IMR-90 (cell line): ENCODE data around the gene ASMTL. TPM values are rescaled to one million over a fixed set of nuclear protein-coding genes. Genes with fewer than 3 reads are reported as not detected.

Experiments used
- ATAC-seq: fragments of 200-7000 bp; cut with Tn5 transposase; 2 replicates; pipeline ENCODE4 v1.9.1; 2020; ENCODE audit warnings: low read depth, mild to moderate bottlenecking, moderate library complexity
- BruUV-seq: library from RNA; stranded (reverse); fragments of 400-500 nt; replicated peaks from 2 replicates; lab custom pipeline; 2021; lab: Mats Ljungman, UMichigan
- CTCF ChIA-PET: fragments of 300-600 bp; formaldehyde crosslinking; extraction: SDS; loops from one replicate; lab custom pipeline; 2021; ENCODE audit warnings: antibody characterized with exemption; lab: Yijun Ruan, JAX
- POLR2A ChIA-PET: fragments of 300-600 bp; sonication (Branson Sonifier 250); formaldehyde crosslinking; loops from one replicate; lab custom pipeline; 2022; ENCODE audit warnings: antibody characterized with exemption; ENCODE audit not compliant: unreplicated experiment; lab: Charles Lee
- DNase-seq: peaks from one replicate; pipeline ENCODE4 v3.0.0; 2013
- H2AFZ ChIP-seq: replicated peaks from 2 replicates; pipeline ENCODE3; 2013; ENCODE audit warnings: low read length, mild to moderate bottlenecking; ENCODE audit not compliant: poor library complexity
- H2AK5ac ChIP-seq: 2 replicates; pipeline ENCODE4 v1.6.1; 2013; ENCODE audit warnings: low read depth, low read length, inconsistent platforms
- H2AK9ac ChIP-seq: replicated peaks from 2 replicates; pipeline ENCODE3; 2013; ENCODE audit warnings: mild to moderate bottlenecking, low read depth, low read length, moderate library complexity; ENCODE audit not compliant: poor library complexity
- H2BK120ac ChIP-seq: 2 replicates; pipeline ENCODE4 v1.6.1; 2013; ENCODE audit warnings: low read depth, low read length, inconsistent platforms
- H2BK15ac ChIP-seq: 3 replicates; pipeline ENCODE4 v1.6.1; 2013; ENCODE audit warnings: low read depth, low read length, inconsistent platforms
- H2BK20ac ChIP-seq: 2 replicates; pipeline ENCODE4 v1.6.1; 2013; ENCODE audit warnings: low read depth, mild to moderate bottlenecking, inconsistent platforms, low read length, moderate library complexity
- H2BK5ac ChIP-seq: 2 replicates; pipeline ENCODE4 v1.6.1; 2013; ENCODE audit warnings: mild to moderate bottlenecking, low read depth, low read length, inconsistent platforms; ENCODE audit not compliant: poor library complexity, severe bottlenecking
- H3K14ac ChIP-seq: replicated peaks from 2 replicates; pipeline ENCODE4 v1.6.1; 2013; ENCODE audit warnings: low read depth, low read length, inconsistent platforms
- H3K18ac ChIP-seq: 2 replicates; pipeline ENCODE4 v1.6.1; 2013; ENCODE audit warnings: low read depth, low read length, control low read depth
- H3K23ac ChIP-seq: 2 replicates; pipeline ENCODE4 v1.6.1; 2013; ENCODE audit warnings: low read depth, low read length, inconsistent platforms
- H3K27ac ChIP-seq: 2 replicates; pipeline ENCODE4 v1.5.1; 2013; ENCODE audit warnings: mild to moderate bottlenecking, control low read depth, low read length; ENCODE audit not compliant: insufficient read depth
- H3K27me3 ChIP-seq: 2 replicates; pipeline ENCODE4 v1.6.1; 2013; ENCODE audit warnings: low read length; ENCODE audit not compliant: control insufficient read depth, insufficient read depth
- H3K36me3 ChIP-seq: 2 replicates; pipeline ENCODE4 v1.6.1; 2013; ENCODE audit warnings: low read length, mixed read lengths; ENCODE audit not compliant: control insufficient read depth, insufficient read depth
- H3K4ac ChIP-seq: 2 replicates; pipeline ENCODE4 v1.6.1; 2013; ENCODE audit warnings: low read depth, low read length, inconsistent platforms
- H3K4me1 ChIP-seq: 2 replicates; pipeline ENCODE4 v1.6.1; 2013; ENCODE audit warnings: low read length, mixed read lengths; ENCODE audit not compliant: control insufficient read depth, insufficient read depth
- H3K4me2 ChIP-seq: 2 replicates; pipeline ENCODE4 v1.6.1; 2013; ENCODE audit warnings: low read depth, mild to moderate bottlenecking, control low read depth, low read length, moderate library complexity
- H3K4me3 ChIP-seq: 2 replicates; pipeline ENCODE4 v1.5.1; 2013; ENCODE audit warnings: low read depth, mild to moderate bottlenecking, control low read depth, low read length, moderate library complexity; ENCODE audit not compliant: insufficient read depth
- H3K56ac ChIP-seq: 2 replicates; pipeline ENCODE4 v1.6.1; 2013; ENCODE audit warnings: low read length, inconsistent platforms; ENCODE audit not compliant: insufficient read depth; ENCODE audit errors: extremely low read depth
- H3K79me1 ChIP-seq, 2 experiments: 2 replicates each; pipeline ENCODE4 v1.6.1; 2013; ENCODE audit warnings: low read length in 2 of 2, inconsistent platforms in 1 of 2, low read depth in 1 of 2
- H3K9ac ChIP-seq: 2 replicates; pipeline ENCODE4 v1.6.1; 2013; ENCODE audit warnings: low read depth, low read length, control low read depth
- H3K9me1 ChIP-seq: 2 replicates; pipeline ENCODE4 v1.6.1; 2013; ENCODE audit warnings: low read length, inconsistent platforms; ENCODE audit not compliant: insufficient read depth
- H3K9me3 ChIP-seq: 2 replicates; pipeline ENCODE4 v1.6.1; 2013; ENCODE audit warnings: low read length; ENCODE audit not compliant: control insufficient read depth, insufficient read depth
- H4K20me1 ChIP-seq: 2 replicates; pipeline ENCODE4 v1.6.1; 2013; ENCODE audit warnings: low read length, inconsistent platforms; ENCODE audit not compliant: insufficient read depth
- H4K5ac ChIP-seq: 2 replicates; pipeline ENCODE4 v1.6.1; 2013; ENCODE audit warnings: mild to moderate bottlenecking, low read depth, low read length, control low read depth
- H4K8ac ChIP-seq, 2 experiments: 2 replicates each; pipeline ENCODE4 v1.6.1; 2013; ENCODE audit warnings: low read depth in 2 of 2, low read length in 2 of 2, control low read depth in 1 of 2, inconsistent platforms in 1 of 2
- H4K91ac ChIP-seq: 2 replicates; pipeline ENCODE4 v1.6.1; 2013; ENCODE audit warnings: low read depth, low read length, inconsistent platforms; ENCODE audit not compliant: insufficient read depth
- BHLHE40 ChIP-seq: fragments of 150-350 bp; IDR thresholded peaks from 2 replicates; pipeline ENCODE4 v1.6.1; 2016; ENCODE audit warnings: mild to moderate bottlenecking, low read depth, low read length
- CHD1 ChIP-seq: IDR thresholded peaks from 2 replicates; pipeline ENCODE4 v1.6.1; 2012; ENCODE audit warnings: low read depth, low read length, improper control_type of control experiment
- FOS ChIP-seq: fragments of 150-350 bp; IDR thresholded peaks from 2 replicates; pipeline ENCODE4 v1.6.1; 2016; ENCODE audit warnings: low read depth, low read length
- MAFK ChIP-seq: IDR thresholded peaks from 2 replicates; pipeline ENCODE4 v1.6.1; 2012; ENCODE audit warnings: low read depth, low read length, improper control_type of control experiment
- MAZ ChIP-seq: IDR thresholded peaks from 2 replicates; pipeline ENCODE4 v1.6.1; 2012; ENCODE audit warnings: low read depth, mild to moderate bottlenecking, low read length, improper control_type of control experiment, moderate library complexity, borderline replicate concordance
- MXI1 ChIP-seq: IDR thresholded peaks from 2 replicates; pipeline ENCODE4 v1.6.1; 2012; ENCODE audit warnings: low read depth, mild to moderate bottlenecking, low read length, moderate library complexity, borderline replicate concordance
- NFE2L2 ChIP-seq: fragments of 150-350 bp; IDR thresholded peaks from 2 replicates; pipeline ENCODE4 v1.6.1; 2016; ENCODE audit warnings: low read depth, mild to moderate bottlenecking, low read length
- POLR2A ChIP-seq: IDR thresholded peaks from 2 replicates; pipeline ENCODE4 v1.6.1; 2012; ENCODE audit warnings: mild to moderate bottlenecking, low read depth, low read length
- RAD21 ChIP-seq: IDR thresholded peaks from 2 replicates; pipeline ENCODE4 v1.6.1; 2012; ENCODE audit warnings: low read length, improper control_type of control experiment
- RCOR1 ChIP-seq: IDR thresholded peaks from 2 replicates; pipeline ENCODE4 v1.6.1; 2012; ENCODE audit warnings: mild to moderate bottlenecking, low read length, improper control_type of control experiment; ENCODE audit not compliant: insufficient replicate concordance
- RFX5 ChIP-seq: IDR thresholded peaks from 2 replicates; pipeline ENCODE4 v1.8.0; 2012; ENCODE audit warnings: low read depth, mild to moderate bottlenecking, low read length, moderate library complexity
- SMC3 ChIP-seq: fragments of 150-350 bp; IDR thresholded peaks from 2 replicates; pipeline ENCODE4 v1.6.1; 2016; ENCODE audit warnings: low read depth, mild to moderate bottlenecking, antibody characterized with exemption, low read length, moderate library complexity
- WGBS, 2 experiments: methylation state at CpG; one replicate each; pipeline versions ENCODE4 v1.1.5 to v1.1.7; 2013; ENCODE audit warnings: missing lambda C conversion rate in 2 of 2; ENCODE audit not compliant: insufficient read length in 1 of 2; ENCODE audit errors: extremely low coverage in 2 of 2; 5-methylcytosine and 5-hydroxymethylcytosine counted together
- dilution Hi-C: fragments of 300-500 bp; cut with HindIII; formaldehyde crosslinking; loops from one replicate; pipeline ENCODE4 v1.14.3; 2018; ENCODE audit warnings: low sequenced_read_pairs; ENCODE audit not compliant: unreplicated experiment
- in situ Hi-C: fragments of 300-500 bp; cut with MboI; formaldehyde crosslinking; loops from 3 replicates; pipeline ENCODE4 v1.14.3; 2019; ENCODE audit warnings: low sequenced_read_pairs, inconsistent platforms, mixed read lengths
- intact Hi-C: fragments of 100-400 bp; cut with micrococcal nuclease; formaldehyde crosslinking; loops from 2 replicates; pipeline ENCODE4 v1.10.0; 2022
- polyA plus RNA-seq, 3 experiments: library from polyadenylated mRNA; depleted of rRNA; stranded (reverse); fragments of >200 nt; gene quantifications; 2 replicates each; pipeline ENCODE4 v1.2.3, GENCODE V29; 2012; ENCODE audit warnings: low replicate concordance in 1 of 3
- total RNA-seq: library from RNA; depleted of rRNA; stranded (reverse); fragments of >200 nt; gene quantifications from 2 replicates; pipeline ENCODE4 v1.2.3, GENCODE V29; 2012
- TF ChIP-seq, protein P1 (sequence below): fragments of 150-350 bp; IDR thresholded peaks from 2 replicates; pipeline ENCODE4 v1.6.1; 2016; ENCODE audit warnings: low read depth, mild to moderate bottlenecking, low read length, moderate library complexity, borderline replicate concordance
- TF ChIP-seq, protein P2 (sequence below): fragments of 150-350 bp; IDR thresholded peaks from 2 replicates; pipeline ENCODE4 v1.6.1; 2017; ENCODE audit warnings: mild to moderate bottlenecking, antibody characterized with exemption, low read length, low read depth

Gene ASMTL
- total and polyA plus RNA-seq, 2 of the 4 experiments (the other 2 are of a cell fraction): 13.4 to 33.4 TPM

DNA sequence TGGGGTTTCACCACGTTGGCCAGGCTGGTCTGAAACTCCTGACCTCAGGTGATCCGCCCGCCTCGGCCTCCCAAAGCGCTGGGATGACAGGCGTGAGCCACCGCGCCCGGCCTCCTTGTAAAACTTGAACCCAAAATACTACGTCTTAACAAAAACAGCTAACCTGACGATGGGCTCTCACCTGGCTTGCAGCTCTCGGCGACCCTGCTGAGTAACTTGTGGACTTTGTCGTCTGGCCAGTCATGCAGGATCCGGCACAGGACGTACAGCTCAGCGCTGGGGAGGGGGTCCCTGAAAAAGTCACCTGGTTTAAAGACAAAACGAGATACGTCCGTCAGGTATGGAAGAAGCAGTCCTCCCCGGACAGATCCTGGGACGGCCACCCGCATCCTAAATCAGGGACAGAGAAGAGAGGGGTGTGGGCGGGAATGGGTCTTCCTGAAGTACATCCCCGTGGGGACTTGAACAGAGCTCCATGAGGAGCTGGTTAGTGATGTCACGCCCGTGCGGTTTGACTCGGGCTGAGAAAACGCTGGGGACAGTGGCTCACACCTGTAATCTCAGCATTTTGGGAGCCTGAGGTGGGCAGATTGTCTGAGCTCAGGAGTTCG is 40.1 kb downstream of the ASMTL start:
- Histone ChIP-seq H3K4me3 (no peak overlapping the region), H2BK20ac (no peak overlapping the region), H3K9me3 (no peaks in the 10 kb centered on the region), H4K91ac (no peak overlapping the region), H2AK9ac (no peak overlapping the region), H2BK120ac (no peak overlapping the region), H3K79me1 (no peaks in the 10 kb centered on the region; a peak in 1 of 4 replicates), H2BK5ac (no peak overlapping the region), H3K4me1 (no peaks in the 10 kb centered on the region), H3K9me1 (0 out of 2 replicates have a peak, but pooled peaks cover 6% of the 10 kb centered on the region), H2AFZ (no peak overlapping the region), H3K56ac (no peak overlapping the region), H4K5ac (no peak overlapping the region), H2AK5ac (no peak overlapping the region), H3K9ac (no peak overlapping the region), H3K27ac (no peak overlapping the region), H4K8ac (no peak overlapping the region), H2BK15ac (no peak overlapping the region), H3K36me3 (peaks cover 51% of the 10 kb centered on the region), H4K20me1 (no peaks in the 10 kb centered on the region; the same call in 1 of the 2 replicates), H3K27me3 (no peaks in the 10 kb centered on the region), H3K4me2 (no peak overlapping the region), H3K4ac (no peak overlapping the region), H3K18ac (no peak overlapping the region), H3K14ac (no peak overlapping the region), H3K23ac (no peak overlapping the region)
- no TSS peak for BruUV-seq
- POLR2A ChIA-PET: no interaction called here
- dilution Hi-C loops: no loop called here
- no peak for ATAC-seq
- CTCF ChIA-PET: no interaction called here
- intact Hi-C loops: no loop called here
- in situ Hi-C loops: no loop called here
- WGBS, 2 experiments: 95% methylated on average over 28 of the region's 31 CpGs; no CpG with 5 or more reads in 1 of the 2 experiments
- no peak for DNase-seq
- TF ChIP-seq SMC3 (no peak), FOS (no peak), BHLHE40 (no peak), MAZ (no peak), POLR2A (no peak), RFX5 (no peak), NFE2L2 (no peak), RCOR1 (no peak), RAD21 (no peak), MAFK (no peak), MXI1 (no peak), CHD1 (no peak)
- TF ChIP-seq, protein P1, sequence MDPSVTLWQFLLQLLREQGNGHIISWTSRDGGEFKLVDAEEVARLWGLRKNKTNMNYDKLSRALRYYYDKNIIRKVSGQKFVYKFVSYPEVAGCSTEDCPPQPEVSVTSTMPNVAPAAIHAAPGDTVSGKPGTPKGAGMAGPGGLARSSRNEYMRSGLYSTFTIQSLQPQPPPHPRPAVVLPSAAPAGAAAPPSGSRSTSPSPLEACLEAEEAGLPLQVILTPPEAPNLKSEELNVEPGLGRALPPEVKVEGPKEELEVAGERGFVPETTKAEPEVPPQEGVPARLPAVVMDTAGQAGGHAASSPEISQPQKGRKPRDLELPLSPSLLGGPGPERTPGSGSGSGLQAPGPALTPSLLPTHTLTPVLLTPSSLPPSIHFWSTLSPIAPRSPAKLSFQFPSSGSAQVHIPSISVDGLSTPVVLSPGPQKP: no peak
- TF ChIP-seq, protein P2, sequence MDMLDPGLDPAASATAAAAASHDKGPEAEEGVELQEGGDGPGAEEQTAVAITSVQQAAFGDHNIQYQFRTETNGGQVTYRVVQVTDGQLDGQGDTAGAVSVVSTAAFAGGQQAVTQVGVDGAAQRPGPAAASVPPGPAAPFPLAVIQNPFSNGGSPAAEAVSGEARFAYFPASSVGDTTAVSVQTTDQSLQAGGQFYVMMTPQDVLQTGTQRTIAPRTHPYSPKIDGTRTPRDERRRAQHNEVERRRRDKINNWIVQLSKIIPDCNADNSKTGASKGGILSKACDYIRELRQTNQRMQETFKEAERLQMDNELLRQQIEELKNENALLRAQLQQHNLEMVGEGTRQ: no peak
